ENCODE data around the gene MYO3B. TPM values are rescaled to one million over a fixed set of nuclear protein-coding genes. Genes with fewer than 3 reads are reported as not detected.

The MYO3B gene
- total RNA-seq, 1 experiment from 2014 or later: 0.63 TPM

DNA sequence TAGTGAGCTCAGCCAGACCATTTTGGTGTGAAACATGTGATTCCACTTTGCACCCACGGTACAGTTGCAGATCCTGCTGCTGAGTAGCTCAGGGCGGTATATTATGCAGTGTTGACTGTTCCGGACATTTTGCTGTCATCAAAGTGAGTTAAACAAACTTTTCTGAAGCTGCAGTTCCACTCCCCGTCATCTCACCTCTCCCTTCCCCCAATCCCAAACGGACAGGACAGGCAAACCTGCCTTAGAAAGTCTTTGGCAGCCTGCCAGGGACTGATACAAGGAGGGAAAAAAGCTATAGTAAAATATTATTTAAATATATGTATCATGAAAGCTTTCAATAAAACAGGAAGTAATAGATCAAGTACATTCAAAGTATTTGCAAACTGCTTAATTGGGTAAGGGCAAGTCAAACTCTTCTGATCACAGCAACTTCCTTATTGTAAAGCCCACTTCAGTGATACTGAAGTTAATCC lies 501.7 kb downstream of the MYO3B start:
- no peak overlapping the region for H3K9ac ChIP-seq (ENCODE audit: extremely low read depth, insufficient read length, low read length)

More for the DNA sequence above, 501.7 kb downstream of the MYO3B start:
- Mint-ChIP-seq H3K27me3 (ENCODE audit: low read depth) (peaks cover 4% of the 10 kb centered on the region; the same call in 1 of the 2 replicates), H3K27ac (peak overlapping the region in 2 of 3 experiments; percentile 61 to 81; a peak in 2 of 7 replicates), H3K4me1 (peaks cover 43% of the 10 kb centered on the region in 2 experiments), H3K36me3 (ENCODE audit: insufficient read depth in 1 of 3, low read depth in 3 of 3) (no peaks in the 10 kb centered on the region), H3K4me3 (peak overlapping the region; percentile 45 to 58; a peak in 2 of 5 replicates), H3K9me3 (no peaks in the 10 kb centered on the region)
- Histone ChIP-seq H3K4ac (ENCODE audit: low read depth, low read length) (no peak overlapping the region), H4K5ac (ENCODE audit: insufficient read length, low read depth, low read length) (no peak overlapping the region), H3K14ac (ENCODE audit: insufficient read depth, low read length) (no peak overlapping the region; the same call in 1 of the 2 replicates), H3K23me2 (ENCODE audit: insufficient read length, low read depth, low read length, poor library complexity, severe bottlenecking) (no peaks in the 10 kb centered on the region), H4K8ac (replicated peaks; ENCODE audit: insufficient read length, low read depth, low read length) (no peak overlapping the region), H3K79me1 (ENCODE audit: insufficient read depth, low read depth, low read length, poor library complexity, severe bottlenecking) (no peaks in the 10 kb centered on the region), H3K27ac (ENCODE audit: insufficient read length, low read depth, low read length) (peak overlapping the region; percentile 55), H3K27me3 (ENCODE audit: insufficient read depth, low read length) (no peaks in the 10 kb centered on the region), H3K23ac (ENCODE audit: insufficient read length, low read depth, low read length) (no peak overlapping the region), H2BK12ac (ENCODE audit: insufficient read length, low read depth, low read length) (peak overlapping the region; percentile 42), H4K20me1 (ENCODE audit: control insufficient read depth, insufficient read depth, insufficient read length) (no peaks in the 10 kb centered on the region), H3K9me3 (ENCODE audit: control insufficient read depth, low read depth, low read length) (no peaks in the 10 kb centered on the region), H2BK20ac (ENCODE audit: low read depth, low read length, poor library complexity, severe bottlenecking) (no peak overlapping the region), H4K91ac (ENCODE audit: insufficient read length, low read depth, low read length) (no peak overlapping the region), H2BK15ac (ENCODE audit: low read depth, low read length) (no peak overlapping the region), H2BK120ac (ENCODE audit: low read depth, low read length, poor library complexity, severe bottlenecking) (no peak overlapping the region), H3K18ac (ENCODE audit: insufficient read length, low read depth, low read length) (peak overlapping the region; percentile 57), H3K79me2 (ENCODE audit: insufficient read depth, low read length) (no peaks in the 10 kb centered on the region), H2AK5ac (ENCODE audit: insufficient read length, low read length) (no peak overlapping the region), H3K4me2 (ENCODE audit: insufficient read depth, insufficient read length, low read length) (peak overlapping the region; percentile 78), H3T11ph (ENCODE audit: low read length) (no peak overlapping the region), H2AFZ (ENCODE audit: low read length) (no peak overlapping the region), H2BK5ac (ENCODE audit: insufficient read length, low read length) (no peak overlapping the region), H3K56ac (ENCODE audit: insufficient read length, low read depth, low read length) (no peak overlapping the region), H3K4me1 (ENCODE audit: insufficient read depth, low read length) (peaks cover 6% of the 10 kb centered on the region; the same call in 1 of the 2 replicates)
- WGBS (ENCODE audit: extremely low coverage, insufficient read length, low lambda C conversion rate): no CpG with 5 or more reads among the region's 5 CpGs
- TF ChIP-seq, protein P1, sequence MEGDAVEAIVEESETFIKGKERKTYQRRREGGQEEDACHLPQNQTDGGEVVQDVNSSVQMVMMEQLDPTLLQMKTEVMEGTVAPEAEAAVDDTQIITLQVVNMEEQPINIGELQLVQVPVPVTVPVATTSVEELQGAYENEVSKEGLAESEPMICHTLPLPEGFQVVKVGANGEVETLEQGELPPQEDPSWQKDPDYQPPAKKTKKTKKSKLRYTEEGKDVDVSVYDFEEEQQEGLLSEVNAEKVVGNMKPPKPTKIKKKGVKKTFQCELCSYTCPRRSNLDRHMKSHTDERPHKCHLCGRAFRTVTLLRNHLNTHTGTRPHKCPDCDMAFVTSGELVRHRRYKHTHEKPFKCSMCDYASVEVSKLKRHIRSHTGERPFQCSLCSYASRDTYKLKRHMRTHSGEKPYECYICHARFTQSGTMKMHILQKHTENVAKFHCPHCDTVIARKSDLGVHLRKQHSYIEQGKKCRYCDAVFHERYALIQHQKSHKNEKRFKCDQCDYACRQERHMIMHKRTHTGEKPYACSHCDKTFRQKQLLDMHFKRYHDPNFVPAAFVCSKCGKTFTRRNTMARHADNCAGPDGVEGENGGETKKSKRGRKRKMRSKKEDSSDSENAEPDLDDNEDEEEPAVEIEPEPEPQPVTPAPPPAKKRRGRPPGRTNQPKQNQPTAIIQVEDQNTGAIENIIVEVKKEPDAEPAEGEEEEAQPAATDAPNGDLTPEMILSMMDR (conservative IDR thresholded peaks at IDR 0.05): no peak
- DNase-seq: peak; percentile 38

Measured in H9 (cell line).